Measurements from ENCODE around the gene PI4K2B. TPM values are rescaled to one million over a fixed set of nuclear protein-coding genes. Genes with fewer than 3 reads are reported as not detected.
A peak's percentile ranks its signal among the peaks of the same experiment; 100 is the strongest.

The PI4K2B gene
- total and polyA plus RNA-seq, 2 of the 13 experiments (the other 11 are each of a cell fraction or from before 2014, with no cell fraction given): 6.9 to 25.8 TPM

- TF ChIP-seq PRDM4 (CRISPR knock-in tag; IDR thresholded peaks at IDR 0.05; ENCODE audit: borderline replicate concordance) (no peak), ELF1 (CRISPR knock-in tag; IDR thresholded peaks at IDR 0.05) (peak; percentile 79), MEF2D (CRISPR knock-in tag; IDR thresholded peaks at IDR 0.05) (peak; percentile 88; the same call in 1 of the 2 replicates), ASH2L (IDR thresholded peaks at IDR 0.05; ENCODE audit: insufficient read length, low read depth, low read length) (peak; percentile 86), ZNF577 (CRISPR knock-in tag; IDR thresholded peaks at IDR 0.05; ENCODE audit: borderline replicate concordance, low read depth) (no peak), SRSF1 (optimal IDR thresholded peaks at IDR 0.05; ENCODE audit: low read depth, low read length) (peak; percentile 86), PBX2 (CRISPR knock-in tag; IDR thresholded peaks at IDR 0.05) (no peak), ZSCAN25 (CRISPR knock-in tag; IDR thresholded peaks at IDR 0.05) (peak; percentile 70; the same call in 1 of the 2 replicates), TRAFD1 (CRISPR knock-in tag; IDR thresholded peaks at IDR 0.05; ENCODE audit: borderline replicate concordance) (no peak), SATB2 (CRISPR knock-in tag; IDR thresholded peaks at IDR 0.05) (no peak), ZNF547 (CRISPR knock-in tag; IDR thresholded peaks at IDR 0.05) (peak; percentile 86), EHMT2 (IDR thresholded peaks at IDR 0.05; ENCODE audit: borderline replicate concordance, low read depth, low read length) (peak; percentile 85; the same call in 1 of the 2 replicates), U2AF2 (IDR thresholded peaks at IDR 0.05; ENCODE audit: low read depth, low read length) (no peak; the same call in 1 of the 2 replicates), ZNF589 (CRISPR knock-in tag; conservative IDR thresholded peaks at IDR 0.05) (peak; percentile 65; the same call in 1 of the 2 replicates), NFRKB (IDR thresholded peaks at IDR 0.05) (peak; percentile 90), ZNF484 (CRISPR knock-in tag; IDR thresholded peaks at IDR 0.05; ENCODE audit: borderline replicate concordance, low read depth) (no peak), ZFY (CRISPR knock-in tag; IDR thresholded peaks at IDR 0.05) (peak; percentile 48), MIER3 (CRISPR knock-in tag; IDR thresholded peaks at IDR 0.05; ENCODE audit: borderline replicate concordance) (peak; percentile 87; the same call in 1 of the 2 replicates), TFAP4 (IDR thresholded peaks at IDR 0.05; ENCODE audit: borderline replicate concordance, low read depth) (peak; percentile 36; the same call in 1 of the 2 replicates), ISX (CRISPR knock-in tag; conservative IDR thresholded peaks at IDR 0.05) (no peak), ZNF747 (CRISPR knock-in tag; IDR thresholded peaks at IDR 0.05; ENCODE audit: borderline replicate concordance) (peak; percentile 94), ZNF607 (CRISPR knock-in tag; IDR thresholded peaks at IDR 0.05; ENCODE audit: borderline replicate concordance) (peak; percentile 81; the same call in 1 of the 2 replicates), ZNF557 (CRISPR knock-in tag; IDR thresholded peaks at IDR 0.05) (no peak), RFX5 (IDR thresholded peaks at IDR 0.05; ENCODE audit: low read depth, low read length) (peak; percentile 9; the same call in 1 of the 2 replicates)
Observed at GRCh38 chr4:25312496-25313200, 78.8 kb downstream of the PI4K2B start, which contains the start of gene ZCCHC4 (continued).

All from HepG2 (cell line).